ENCODE results near the gene BMP4. TPM values are rescaled to one million over a fixed set of nuclear protein-coding genes. Genes with fewer than 3 reads are reported as not detected.

The BMP4 gene
- total and polyA plus RNA-seq, 10 donors: 1.0 to 8.9 (median 3.9) TPM

DNA sequence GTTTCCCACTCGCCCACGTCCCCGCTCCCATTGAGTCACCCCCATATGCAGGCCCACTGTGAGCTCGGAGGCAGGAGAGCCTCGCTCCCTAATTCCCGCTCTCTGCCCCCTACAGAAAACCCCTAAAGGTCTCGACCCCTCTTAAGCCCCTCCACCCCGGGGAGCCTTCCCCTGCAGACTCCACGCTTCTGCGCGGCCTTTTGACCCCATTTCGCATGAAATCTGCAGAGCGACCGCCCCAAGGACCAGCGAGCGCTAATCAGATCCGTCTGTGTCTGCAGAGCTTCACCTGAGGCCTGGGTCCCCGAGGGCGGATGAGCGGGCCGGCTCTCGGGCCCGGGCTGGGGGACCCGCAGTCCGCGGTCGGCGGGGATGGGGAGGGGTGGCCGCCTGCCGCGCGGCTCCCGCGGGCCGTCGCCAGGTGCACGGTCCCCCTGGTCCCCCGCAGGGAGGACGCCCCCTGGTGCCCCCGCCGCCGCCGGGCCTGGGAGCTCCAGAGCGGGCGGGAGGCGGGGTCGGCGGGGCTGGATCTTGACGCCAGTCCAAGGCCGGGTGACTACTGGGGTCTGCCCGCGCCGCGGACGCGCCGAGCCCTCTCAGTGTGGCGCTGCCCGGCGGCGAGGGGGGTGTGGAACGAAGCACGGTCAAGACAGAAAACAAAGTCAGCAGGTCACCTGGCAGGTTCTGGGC, 10.1 kb downstream of the BMP4 start:
- no peak overlapping the region for H3K27ac ChIP-seq
- H3K4me1 ChIP-seq: peaks cover 0 to 6% (median 0%) of the 10 kb centered on the region in 6 donors
- no peak for TF ChIP-seq POLR2AphosphoS5 (IDR thresholded peaks at IDR 0.05)
- TF ChIP-seq, protein P1, sequence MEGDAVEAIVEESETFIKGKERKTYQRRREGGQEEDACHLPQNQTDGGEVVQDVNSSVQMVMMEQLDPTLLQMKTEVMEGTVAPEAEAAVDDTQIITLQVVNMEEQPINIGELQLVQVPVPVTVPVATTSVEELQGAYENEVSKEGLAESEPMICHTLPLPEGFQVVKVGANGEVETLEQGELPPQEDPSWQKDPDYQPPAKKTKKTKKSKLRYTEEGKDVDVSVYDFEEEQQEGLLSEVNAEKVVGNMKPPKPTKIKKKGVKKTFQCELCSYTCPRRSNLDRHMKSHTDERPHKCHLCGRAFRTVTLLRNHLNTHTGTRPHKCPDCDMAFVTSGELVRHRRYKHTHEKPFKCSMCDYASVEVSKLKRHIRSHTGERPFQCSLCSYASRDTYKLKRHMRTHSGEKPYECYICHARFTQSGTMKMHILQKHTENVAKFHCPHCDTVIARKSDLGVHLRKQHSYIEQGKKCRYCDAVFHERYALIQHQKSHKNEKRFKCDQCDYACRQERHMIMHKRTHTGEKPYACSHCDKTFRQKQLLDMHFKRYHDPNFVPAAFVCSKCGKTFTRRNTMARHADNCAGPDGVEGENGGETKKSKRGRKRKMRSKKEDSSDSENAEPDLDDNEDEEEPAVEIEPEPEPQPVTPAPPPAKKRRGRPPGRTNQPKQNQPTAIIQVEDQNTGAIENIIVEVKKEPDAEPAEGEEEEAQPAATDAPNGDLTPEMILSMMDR (IDR thresholded peaks at IDR 0.05 in 8 of 11, conservative IDR thresholded peaks at IDR 0.05 in 3 of 11): peak in 1 of 11 experiments; percentile 7
- DNase-seq: no peak
- peak overlapping the region in 1 of 8 donors; percentile 28 for H3K4me3 ChIP-seq
- H3K27me3 ChIP-seq (replicated peaks in 1 of 7): peaks cover 0 to 84% (median 12%) of the 10 kb centered on the region in 7 donors
- no peaks in the 10 kb centered on the region for H3K9me3 ChIP-seq
- 13 to 36% (median 17%) methylated on average over 24 to 63 of the region's 63 CpGs for WGBS, 5 donors
- H3K36me3 ChIP-seq: peaks cover 0 to 4% (median 0%) of the 10 kb centered on the region in 6 donors
- intact Hi-C loops (cut with DNase I; ENCODE audit: low total_unique reads): no loop called here

- TF ChIP-seq POLR2AphosphoS5 (IDR thresholded peaks at IDR 0.05): no peak
- TF ChIP-seq POLR2A (IDR thresholded peaks at IDR 0.05): no peak
- TF ChIP-seq, protein P1 (IDR thresholded peaks at IDR 0.05 in 8 of 11, conservative IDR thresholded peaks at IDR 0.05 in 3 of 11): no peak
- WGBS, 5 donors: 49 to 79% (median 57%) methylated on average over 9 to 14 of the region's 14 CpGs
- peaks cover 0 to 4% (median 0%) of the 10 kb centered on the region in 6 donors for H3K36me3 ChIP-seq
- intact Hi-C loops (cut with DNase I; ENCODE audit: low total_unique reads): no loop called here
- DNase-seq: no peak
- H3K27me3 ChIP-seq (replicated peaks in 1 of 7): peaks cover 0 to 79% (median 12%) of the 10 kb centered on the region in 7 donors
- no peak overlapping the region for H3K4me3 ChIP-seq
- H3K27ac ChIP-seq: no peak overlapping the region
- H3K9me3 ChIP-seq: no peaks in the 10 kb centered on the region
- peaks cover 0 to 3% (median 0%) of the 10 kb centered on the region in 6 donors for H3K4me1 ChIP-seq
These were observed 10.6 kb downstream of the BMP4 start for GRCh38 chr14:53946071-53946403.

- peaks cover 0 to 57% (median 11%) of the 10 kb centered on the region in 7 donors for H3K27me3 ChIP-seq (replicated peaks in 1 of 7)
- DNase-seq: no peak
- intact Hi-C loops (cut with DNase I; ENCODE audit: low total_unique reads): no loop called here
These were observed 12.9 kb downstream of the BMP4 start for GRCh38 chr14:53943751-53944083.

More at GRCh38 chr14:53943751-53944083, 12.9 kb downstream of the BMP4 start:
- H3K27ac ChIP-seq: no peak overlapping the region
- H3K36me3 ChIP-seq: no peaks in the 10 kb centered on the region
- H3K4me3 ChIP-seq: no peak overlapping the region
- TF ChIP-seq, protein P1 (IDR thresholded peaks at IDR 0.05 in 8 of 11, conservative IDR thresholded peaks at IDR 0.05 in 3 of 11): no peak
- TF ChIP-seq POLR2A (IDR thresholded peaks at IDR 0.05): no peak
- no peak for TF ChIP-seq POLR2AphosphoS5 (IDR thresholded peaks at IDR 0.05)
- 18 to 62% (median 48%) methylated on average over 2 of the region's 2 CpGs for WGBS, 5 donors
- peaks cover 0 to 3% (median 0%) of the 10 kb centered on the region in 6 donors for H3K4me1 ChIP-seq
- H3K9me3 ChIP-seq: no peaks in the 10 kb centered on the region
